HepG2 (cell line): ENCODE results near the gene ADI1. TPM values are rescaled to one million over a fixed set of nuclear protein-coding genes. Genes with fewer than 3 reads are reported as not detected.

ENCODE experiments used
- E2F2 ChIP-seq: sonication (generic); formaldehyde crosslinking; IDR thresholded peaks from 2 replicates; pipeline ENCODE4 v1.4.0; 2020; ENCODE audit warnings: missing genetic modification reagents, borderline replicate concordance
- ESRRA ChIP-seq: sonication (generic); formaldehyde crosslinking; IDR thresholded peaks from 2 replicates; pipeline ENCODE4 v1.5.1; 2020; ENCODE audit warnings: mild to moderate bottlenecking, low read depth, missing genetic modification reagents
- ETV6 ChIP-seq: sonication (generic); formaldehyde crosslinking; conservative IDR thresholded peaks from 2 replicates; pipeline ENCODE4 v1.4.0; 2020; ENCODE audit warnings: missing genetic modification reagents
- FLYWCH1 ChIP-seq: sonication (generic); formaldehyde crosslinking; IDR thresholded peaks from 2 replicates; pipeline ENCODE4 v1.8.1; 2023; ENCODE audit warnings: mild to moderate bottlenecking, missing genetic modification reagents
- FOXA1 ChIP-seq, 2 experiments: fragments of 450-650 bp in 1 of 2; sonication (generic) in 1 of 2; formaldehyde crosslinking in 1 of 2; IDR thresholded peaks; 2 replicates each; pipeline versions ENCODE4 v1.4.0 to v1.6.1; 2016 to 2020; ENCODE audit warnings: missing genetic modification reagents in 1 of 2
- IKZF5 ChIP-seq: IDR thresholded peaks from 2 replicates; pipeline ENCODE4 v1.6.1; 2018; ENCODE audit warnings: missing genetic modification reagents, mild to moderate bottlenecking, missing compliant biosample characterization
- MIXL1 ChIP-seq: IDR thresholded peaks from 2 replicates; pipeline ENCODE4 v1.6.1; 2016
- NFRKB ChIP-seq: fragments of 450-650 bp; IDR thresholded peaks from 2 replicates; pipeline ENCODE4 v1.6.1; 2017
- RARA ChIP-seq: IDR thresholded peaks from 2 replicates; pipeline ENCODE4 v1.6.1; 2016; ENCODE audit warnings: missing genetic modification reagents, missing compliant biosample characterization
- SRF ChIP-seq: IDR thresholded peaks from 2 replicates; pipeline ENCODE4 v1.6.1; 2011; ENCODE audit warnings: mild to moderate bottlenecking, low read depth, low read length, moderate library complexity
- TARDBP ChIP-seq: sonication (generic); formaldehyde crosslinking; IDR thresholded peaks from 2 replicates; pipeline ENCODE4 v1.8.0; 2022; ENCODE audit warnings: mild to moderate bottlenecking, missing genetic modification reagents
- TBX2 ChIP-seq: sonication (generic); formaldehyde crosslinking; IDR thresholded peaks from 2 replicates; pipeline ENCODE4 v1.5.0; 2020; ENCODE audit warnings: missing genetic modification reagents, mild to moderate bottlenecking, borderline replicate concordance
- TBX3 ChIP-seq: fragments of 450-650 bp; IDR thresholded peaks from 2 replicates; pipeline ENCODE4 v1.6.1; 2017; ENCODE audit warnings: antibody characterized with exemption, mild to moderate bottlenecking, inconsistent platforms, borderline replicate concordance
- TRAFD1 ChIP-seq: sonication (generic); formaldehyde crosslinking; IDR thresholded peaks from 2 replicates; pipeline ENCODE4 v1.5.1; 2020; ENCODE audit warnings: missing genetic modification reagents, mild to moderate bottlenecking, borderline replicate concordance
- ZBTB44 ChIP-seq: sonication (generic); formaldehyde crosslinking; IDR thresholded peaks from 2 replicates; pipeline ENCODE4 v1.4.0; 2020; ENCODE audit warnings: missing genetic modification reagents
- ZNF124 ChIP-seq: sonication (generic); formaldehyde crosslinking; IDR thresholded peaks from 2 replicates; pipeline ENCODE4 v1.4.0; 2020; ENCODE audit warnings: missing genetic modification reagents
- ZNF263 ChIP-seq: sonication (generic); formaldehyde crosslinking; IDR thresholded peaks from 2 replicates; pipeline ENCODE4 v1.4.0; 2020; ENCODE audit warnings: missing genetic modification reagents
- ZNF597 ChIP-seq: sonication (generic); formaldehyde crosslinking; IDR thresholded peaks from 2 replicates; pipeline ENCODE4 v1.5.0; 2020; ENCODE audit warnings: missing genetic modification reagents
- ZSCAN20 ChIP-seq: sonication (generic); formaldehyde crosslinking; IDR thresholded peaks from 2 replicates; pipeline ENCODE4 v1.4.0; 2020; ENCODE audit warnings: missing genetic modification reagents, mild to moderate bottlenecking, borderline replicate concordance
- polyA plus RNA-seq, 8 experiments: library from polyadenylated mRNA; depleted of rRNA in 3 of 8; stranded (reverse) in 7 of 8; unstranded in 1 of 8; fragments of >200 nt; fragmentation: Illumina TruSeq in 4 of 8; extraction: Trizol in 4 of 8; gene quantifications; 2 replicates each; pipeline versions ENCODE4 v1.2.1 to v1.2.3, GENCODE V29; 2011 to 2016; ENCODE audit warnings: low read depth in 4 of 8, missing spikeins in 1 of 8, mixed read lengths in 1 of 8; ENCODE audit not compliant: insufficient read depth in 1 of 8
- total RNA-seq, 5 experiments: library from RNA; depleted of rRNA; stranded (reverse); fragments of >200 nt; fragmentation: Illumina TruSeq; extraction: Trizol; gene quantifications; 2 replicates each; pipeline ENCODE4 v1.2.3, GENCODE V29; 2016; ENCODE audit warnings: low read depth in 1 of 5
- TF ChIP-seq, protein P1 (sequence below): sonication (generic); formaldehyde crosslinking; IDR thresholded peaks from 2 replicates; pipeline ENCODE4 v1.9.0; 2022; ENCODE audit warnings: missing genetic modification reagents, mild to moderate bottlenecking, borderline replicate concordance

ADI1 gene
- total and polyA plus RNA-seq, 2 of the 13 experiments (the other 11 are each of a cell fraction or from before 2014, with no cell fraction given): 28.7 to 123 TPM

DNA sequence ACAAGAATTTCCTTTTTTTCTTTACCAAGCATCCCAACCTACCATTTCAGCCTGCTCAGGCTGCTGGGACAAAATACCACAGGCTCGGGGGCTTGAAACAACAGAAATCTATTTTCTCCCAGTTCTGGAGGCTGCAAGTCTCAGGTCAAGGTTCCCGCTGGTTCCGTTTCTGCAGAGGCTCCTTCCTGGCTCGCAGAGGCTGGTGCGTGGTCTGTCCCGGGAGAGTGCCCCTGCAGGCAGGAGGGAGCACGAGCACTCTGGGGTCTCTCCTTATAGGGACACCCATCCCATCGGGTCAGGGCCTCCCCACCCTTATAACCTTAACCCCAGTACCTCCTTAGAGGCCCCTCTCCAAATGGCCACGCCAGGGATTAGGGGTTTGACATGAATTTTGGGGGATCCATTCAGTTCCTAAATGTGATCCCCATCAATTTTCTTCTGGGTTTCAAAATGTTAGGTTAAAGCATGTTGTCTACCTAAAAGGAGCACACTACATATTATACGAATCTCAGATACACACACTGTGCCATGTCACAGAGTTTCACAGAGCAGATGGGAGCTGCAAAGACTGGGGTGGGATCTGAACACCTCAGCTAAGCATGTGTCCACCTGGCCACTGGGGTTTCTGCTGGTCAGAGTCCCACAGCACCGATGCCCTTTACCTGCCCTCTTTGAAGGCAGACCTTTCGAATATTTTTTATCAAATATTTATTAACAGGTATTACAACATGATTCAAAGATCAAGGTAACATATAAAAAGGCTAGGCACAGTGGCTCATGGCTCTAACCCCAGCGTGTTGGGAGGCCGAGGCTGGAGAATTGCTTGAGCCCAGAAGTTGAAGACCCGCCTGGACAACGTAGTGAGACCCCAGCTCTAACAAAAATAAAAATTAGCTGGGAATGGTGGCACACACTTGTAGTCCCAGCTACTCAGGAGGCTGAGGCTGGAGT lies 17.6 kb upstream of the ADI1 start (continued):
- TF ChIP-seq TRAFD1 (CRISPR knock-in tag): no peak
- no peak for TF ChIP-seq ZBTB44 (CRISPR knock-in tag)
- TF ChIP-seq TARDBP (CRISPR knock-in tag): no peak; the same call in 1 of the 2 replicates
- TF ChIP-seq SRF: peak; percentile 53; the same call in 1 of the 2 replicates
- TF ChIP-seq FLYWCH1 (CRISPR knock-in tag): no peak
- TF ChIP-seq MIXL1 (CRISPR knock-in tag): no peak
- TF ChIP-seq ZNF124 (CRISPR knock-in tag): 0 out of 2 replicates have a peak, but pooled peaks have one; percentile 79
- TF ChIP-seq RARA: no peak; the same call in 1 of the 2 replicates
- no peak for TF ChIP-seq TBX3
- no peak for TF ChIP-seq ZNF597 (CRISPR knock-in tag)
- no peak for TF ChIP-seq IKZF5 (CRISPR knock-in tag)
- TF ChIP-seq ZNF263: no peak; the same call in 1 of the 2 replicates
- no peak; the same call in 1 of the 2 replicates for TF ChIP-seq TBX2 (CRISPR knock-in tag)
- no peak; the same call in 1 of the 2 replicates for TF ChIP-seq ESRRA (CRISPR knock-in tag)
- no peak for TF ChIP-seq NFRKB
- no peak; the same call in 1 of the 2 replicates for TF ChIP-seq ETV6 (CRISPR knock-in tag)
- TF ChIP-seq, protein P1, sequence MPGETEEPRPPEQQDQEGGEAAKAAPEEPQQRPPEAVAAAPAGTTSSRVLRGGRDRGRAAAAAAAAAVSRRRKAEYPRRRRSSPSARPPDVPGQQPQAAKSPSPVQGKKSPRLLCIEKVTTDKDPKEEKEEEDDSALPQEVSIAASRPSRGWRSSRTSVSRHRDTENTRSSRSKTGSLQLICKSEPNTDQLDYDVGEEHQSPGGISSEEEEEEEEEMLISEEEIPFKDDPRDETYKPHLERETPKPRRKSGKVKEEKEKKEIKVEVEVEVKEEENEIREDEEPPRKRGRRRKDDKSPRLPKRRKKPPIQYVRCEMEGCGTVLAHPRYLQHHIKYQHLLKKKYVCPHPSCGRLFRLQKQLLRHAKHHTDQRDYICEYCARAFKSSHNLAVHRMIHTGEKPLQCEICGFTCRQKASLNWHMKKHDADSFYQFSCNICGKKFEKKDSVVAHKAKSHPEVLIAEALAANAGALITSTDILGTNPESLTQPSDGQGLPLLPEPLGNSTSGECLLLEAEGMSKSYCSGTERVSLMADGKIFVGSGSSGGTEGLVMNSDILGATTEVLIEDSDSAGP (CRISPR knock-in tag): peak; percentile 40; the same call in 1 of the 2 replicates
- TF ChIP-seq ZSCAN20: no peak
- no peak for TF ChIP-seq FOXA1 (IDR thresholded peaks at IDR 0.05)
- TF ChIP-seq FOXA1 (CRISPR knock-in tag; IDR thresholded peaks at IDR 0.05): no peak
- TF ChIP-seq E2F2 (CRISPR knock-in tag): no peak
